ENCODE results near the gene ATN1.
A peak's percentile ranks its signal among the peaks of the same experiment; 100 is the strongest.
"Not testable (repeated sequence)": the region's sequence is repeated elsewhere in the genome, so short reads cannot be mapped to it uniquely, and the experiment has no call there.

The ATN1 gene

GRCh38 chr12:6904280-6905276, 23.2 kb upstream of the ATN1 start, which contains the start of gene LRRC23:
LRRC23 (plus strand) TSS chr12:6904822; CDS start chr12:6905634, 812 bp downstream.
- peak; percentile 97 for DNase-seq (ENCODE audit: low spot score)

DNA sequence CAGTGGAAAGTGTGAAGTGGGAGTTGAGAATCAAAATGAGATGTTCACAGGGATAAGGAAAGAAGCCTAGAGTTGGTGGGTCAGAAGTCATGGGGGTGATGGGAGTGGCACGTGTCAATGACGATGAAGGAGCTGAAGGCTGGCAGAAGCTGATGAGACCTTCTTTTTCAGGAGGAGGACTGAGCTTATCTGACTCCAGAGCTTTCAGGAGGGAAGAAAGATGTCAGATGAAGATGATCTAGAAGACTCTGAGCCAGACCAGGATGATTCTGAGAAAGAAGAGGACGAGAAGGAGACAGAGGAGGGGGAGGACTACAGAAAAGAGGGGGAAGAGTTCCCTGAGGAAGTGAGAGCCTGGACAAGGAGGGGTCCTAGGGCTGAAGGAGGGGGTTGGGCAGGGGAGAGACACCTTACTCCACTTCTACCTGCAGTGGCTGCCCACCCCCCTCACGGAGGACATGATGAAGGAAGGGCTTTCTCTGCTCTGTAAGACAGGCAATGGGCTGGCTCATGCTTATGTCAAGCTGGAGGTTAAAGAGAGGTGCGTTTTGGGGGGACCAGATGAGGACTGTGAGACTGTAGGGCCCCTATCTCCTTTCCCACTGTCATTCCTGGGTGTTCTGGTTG, 22.2 kb upstream of the ATN1 start:
- DNase-seq (ENCODE audit: low spot score), result no peak

DNA sequence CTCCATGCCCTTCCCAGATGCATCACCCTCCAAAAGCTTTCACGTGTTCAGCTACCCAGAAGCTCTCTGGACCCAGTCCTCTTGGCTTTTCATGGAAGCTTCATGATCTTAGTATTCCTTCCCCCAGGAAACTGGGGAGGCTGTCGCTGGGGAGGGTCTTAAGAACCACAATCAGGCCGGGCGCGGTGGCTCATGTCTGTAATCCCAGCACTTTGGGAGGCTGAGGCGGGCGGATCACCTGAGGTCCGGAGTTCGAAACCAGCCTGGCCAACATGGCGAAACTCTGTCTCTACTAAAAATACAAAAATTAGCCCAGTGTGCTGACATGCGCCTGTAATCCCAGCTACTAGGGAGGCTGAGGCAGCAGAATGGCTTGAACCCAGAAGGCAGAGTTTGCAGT, 19.6 kb upstream of the ATN1 start:
- DNase-seq (ENCODE audit: low spot score), result not testable (repeated sequence)

DNA sequence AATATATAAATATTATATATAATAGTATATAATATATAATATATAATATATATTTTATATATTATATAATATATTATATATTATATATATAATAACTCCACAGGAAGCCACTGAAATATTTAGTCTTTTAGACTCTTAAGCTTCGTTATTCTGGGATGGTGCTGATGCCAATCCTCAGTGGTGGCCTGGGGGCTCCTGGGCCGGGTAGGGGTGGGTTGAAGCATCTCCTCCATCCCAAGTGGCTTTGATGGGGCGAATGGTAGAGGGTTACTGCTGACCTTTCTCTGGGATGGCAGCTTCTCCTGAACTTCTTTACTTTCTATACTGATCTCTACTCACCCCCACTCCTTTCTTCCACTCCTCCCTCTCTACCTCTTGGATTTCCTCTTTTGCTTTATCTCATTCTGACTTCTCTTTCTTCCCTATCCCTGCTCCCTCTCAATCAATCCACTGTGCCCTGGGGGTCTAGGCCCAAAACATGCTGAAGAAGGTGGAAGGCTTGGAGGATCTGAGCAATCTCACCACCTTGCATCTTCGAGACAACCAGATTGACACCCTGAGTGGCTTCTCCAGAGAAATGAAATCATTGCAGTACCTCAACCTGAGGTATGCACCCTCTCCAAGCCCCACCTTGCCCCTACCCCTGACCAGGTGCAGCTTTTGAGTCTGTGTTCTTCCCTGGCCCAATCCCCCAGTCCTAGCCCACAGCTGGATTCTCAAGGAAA, 18.2 kb upstream of the ATN1 start:
- no peak for DNase-seq (ENCODE audit: low spot score)

GRCh38 chr12:6912164-6912935, 15.4 kb upstream of the ATN1 start:
- DNase-seq (ENCODE audit: low spot score), result no peak

- peak; percentile 86 for DNase-seq (ENCODE audit: low spot score)
Observed at GRCh38 chr12:6914246-6914946, 13.4 kb upstream of the ATN1 start, which contains the start of gene ENO2. ENO2 (plus strand) TSS chr12:6914580; CDS start chr12:6915833, 1,253 bp downstream.

GRCh38 chr12:6914947-6915788, 12.6 kb upstream of the ATN1 start:
- no peak for DNase-seq (ENCODE audit: low spot score)

- no peak for DNase-seq (ENCODE audit: low spot score)
Observed at GRCh38 chr12:6915789-6916285, 11.9 kb upstream of the ATN1 start.

DNA sequence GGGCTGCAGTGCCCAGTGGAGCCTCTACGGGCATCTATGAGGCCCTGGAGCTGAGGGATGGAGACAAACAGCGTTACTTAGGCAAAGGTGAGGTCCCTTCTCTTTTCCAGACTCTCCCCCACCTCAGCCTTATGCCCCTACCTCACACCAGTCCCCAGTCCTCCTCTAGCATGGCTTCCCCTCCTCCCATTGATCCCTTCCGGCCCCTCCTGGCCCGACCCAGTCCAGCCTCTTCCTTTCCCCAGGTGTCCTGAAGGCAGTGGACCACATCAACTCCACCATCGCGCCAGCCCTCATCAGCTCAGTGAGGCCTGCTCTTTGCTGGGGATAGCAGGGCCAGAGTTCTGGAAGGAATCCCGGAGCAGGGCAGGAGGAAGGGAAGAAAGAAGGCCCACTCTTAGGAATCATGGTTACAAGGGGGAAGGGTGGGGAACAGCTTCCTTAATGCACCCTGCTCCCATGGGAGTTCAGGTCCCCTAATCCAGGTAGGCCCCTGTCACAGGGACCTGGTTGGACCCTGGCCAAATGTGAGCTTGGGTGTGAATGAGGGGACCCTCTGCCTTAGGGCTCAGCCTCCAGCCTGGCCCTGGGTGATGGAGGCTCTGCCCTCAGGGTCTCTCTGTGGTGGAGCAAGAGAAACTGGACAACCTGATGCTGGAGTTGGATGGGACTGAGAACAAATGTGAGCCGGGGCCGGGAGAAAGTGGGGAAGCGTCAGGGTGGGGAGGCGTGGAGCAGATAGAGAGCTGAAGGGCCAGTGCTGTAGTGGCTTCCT, 11.1 kb upstream of the ATN1 start:
- no peak for DNase-seq (ENCODE audit: low spot score)

- DNase-seq (ENCODE audit: low spot score), result no peak
Observed at GRCh38 chr12:6917491-6918231, 10.1 kb upstream of the ATN1 start.

DNA sequence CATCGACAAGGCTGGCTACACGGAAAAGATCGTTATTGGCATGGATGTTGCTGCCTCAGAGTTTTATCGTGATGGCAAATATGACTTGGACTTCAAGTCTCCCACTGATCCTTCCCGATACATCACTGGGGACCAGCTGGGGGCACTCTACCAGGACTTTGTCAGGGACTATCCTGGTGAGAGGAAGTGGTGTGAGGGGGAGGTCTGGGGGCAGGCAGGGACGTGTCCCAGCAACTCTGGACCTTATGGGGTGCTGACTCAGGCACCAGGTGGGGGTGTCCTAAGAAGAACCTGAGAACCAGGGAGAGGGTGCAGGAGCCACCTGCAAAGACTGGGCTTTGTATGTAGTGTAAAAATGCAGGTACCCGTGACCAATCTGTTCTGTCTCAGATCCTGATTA, 8.2 kb upstream of the ATN1 start:
- no peak for DNase-seq (ENCODE audit: low spot score)

- DNase-seq (ENCODE audit: low spot score), result no peak
Observed at GRCh38 chr12:6921539-6921938, 6.2 kb upstream of the ATN1 start.

DNA sequence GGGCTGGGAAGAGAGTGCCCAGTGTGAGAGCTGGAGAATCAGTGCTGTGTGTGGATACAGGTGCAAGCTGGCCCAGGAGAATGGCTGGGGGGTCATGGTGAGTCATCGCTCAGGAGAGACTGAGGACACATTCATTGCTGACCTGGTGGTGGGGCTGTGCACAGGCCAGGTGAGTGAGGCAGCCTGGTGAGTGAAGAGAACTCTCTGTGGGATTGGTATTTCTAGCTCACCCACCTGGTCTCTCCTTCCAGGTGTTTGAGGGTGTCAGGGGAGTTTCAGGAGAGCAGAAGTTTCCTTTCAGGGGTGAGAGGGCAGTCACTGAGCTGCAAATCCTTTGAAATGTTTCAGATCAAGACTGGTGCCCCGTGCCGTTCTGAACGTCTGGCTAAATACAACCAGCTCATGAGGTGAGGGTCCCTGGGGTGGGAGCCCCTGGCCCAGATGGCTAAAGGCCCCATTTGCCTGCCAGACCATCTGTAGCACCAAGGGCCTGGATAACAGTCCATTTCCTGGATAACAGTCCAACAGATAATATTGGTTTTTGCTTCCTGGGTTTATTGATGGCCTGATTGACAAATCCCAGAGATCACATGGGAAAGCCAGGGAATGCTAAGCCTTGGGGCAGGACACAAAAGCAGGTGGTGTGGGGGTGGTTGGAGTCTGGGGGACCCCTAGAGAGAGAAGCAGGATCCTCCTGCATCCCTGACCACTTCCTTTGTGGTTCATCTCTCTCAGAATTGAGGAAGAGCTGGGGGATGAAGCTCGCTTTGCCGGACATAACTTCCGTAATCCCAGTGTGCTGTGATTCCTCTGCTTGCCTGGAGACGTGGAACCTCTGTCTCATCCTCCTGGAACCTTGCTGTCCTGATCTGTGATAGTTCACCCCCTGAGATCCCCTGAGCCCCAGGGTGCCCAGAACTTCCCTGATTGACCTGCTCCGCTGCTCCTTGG, 5.5 kb upstream of the ATN1 start:
- no peak for DNase-seq (ENCODE audit: low spot score)

DNA sequence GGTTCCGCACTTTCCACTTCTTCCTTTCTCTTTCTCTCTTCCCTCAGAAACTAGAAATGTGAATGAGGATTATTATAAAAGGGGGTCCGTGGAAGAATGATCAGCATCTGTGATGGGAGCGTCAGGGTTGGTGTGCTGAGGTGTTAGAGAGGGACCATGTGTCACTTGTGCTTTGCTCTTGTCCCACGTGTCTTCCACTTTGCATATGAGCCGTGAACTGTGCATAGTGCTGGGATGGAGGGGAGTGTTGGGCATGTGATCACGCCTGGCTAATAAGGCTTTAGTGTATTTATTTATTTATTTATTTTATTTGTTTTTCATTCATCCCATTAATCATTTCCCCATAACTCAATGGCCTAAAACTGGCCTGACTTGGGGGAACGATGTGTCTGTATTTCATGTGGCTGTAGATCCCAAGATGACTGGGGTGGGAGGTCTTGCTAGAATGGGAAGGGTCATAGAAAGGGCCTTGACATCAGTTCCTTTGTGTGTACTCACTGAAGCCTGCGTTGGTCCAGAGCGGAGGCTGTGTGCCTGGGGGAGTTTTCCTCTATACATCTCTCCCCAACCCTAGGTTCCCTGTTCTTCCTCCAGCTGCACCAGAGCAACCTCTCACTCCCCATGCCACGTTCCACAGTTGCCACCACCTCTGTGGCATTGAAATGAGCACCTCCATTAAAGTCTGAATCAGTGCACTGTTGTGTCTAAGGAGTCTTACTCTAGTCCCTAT, 4.6 kb upstream of the ATN1 start:
- no peak for DNase-seq (ENCODE audit: low spot score)

- DNase-seq (ENCODE audit: low spot score), result no peak
Observed at GRCh38 chr12:6923851-6924250, 3.9 kb upstream of the ATN1 start.

- DNase-seq (ENCODE audit: low spot score), result no peak
Observed at GRCh38 chr12:6925239-6925539, 2.6 kb upstream of the ATN1 start.
